Measurements from ENCODE around the gene LAMA3. TPM values are rescaled to one million over a fixed set of nuclear protein-coding genes. Genes with fewer than 3 reads are reported as not detected.

The LAMA3 gene
- total and polyA plus RNA-seq, 9 donors, result 2.3 to 8.7 (median 3.6) TPM

GRCh38 chr18:23929362-23929930 is 240.2 kb downstream of the LAMA3 start:
- Histone ChIP-seq H3K9me3 (replicated peaks; ENCODE audit: control insufficient read depth, low read depth, low read length) (no peaks in the 10 kb centered on the region), H3K36me3 (ENCODE audit: control insufficient read depth, insufficient read depth, low read length) (no peaks in the 10 kb centered on the region), H3K4me3 (ENCODE audit: low read length) (no peak overlapping the region), H3K27me3 (ENCODE audit: control insufficient read depth, insufficient read depth, low read length) (no peaks in the 10 kb centered on the region), H3K4me1 (ENCODE audit: control insufficient read depth, insufficient read depth, low read length) (no peaks in the 10 kb centered on the region), H3K27ac (ENCODE audit: low read length) (no peak overlapping the region)
- WGBS (ENCODE audit: insufficient coverage), result 80% methylated on average over 1 of the region's 5 CpGs
- DNase-seq, result no peak

- Histone ChIP-seq H3K36me3 (ENCODE audit: control insufficient read depth, insufficient read depth, low read length) (no peaks in the 10 kb centered on the region), H3K27ac (ENCODE audit: low read length) (no peak overlapping the region), H3K4me3 (ENCODE audit: low read length) (no peak overlapping the region), H3K9me3 (replicated peaks; ENCODE audit: control insufficient read depth, low read depth, low read length) (no peaks in the 10 kb centered on the region), H3K27me3 (ENCODE audit: control insufficient read depth, insufficient read depth, low read length) (no peaks in the 10 kb centered on the region), H3K4me1 (ENCODE audit: control insufficient read depth, insufficient read depth, low read length) (no peaks in the 10 kb centered on the region)
- no CpG with 5 or more reads among the region's 1 CpG for WGBS (ENCODE audit: insufficient coverage)
- no peak for DNase-seq
Observed at GRCh38 chr18:23930002-23930401, 240.7 kb downstream of the LAMA3 start.

GRCh38 chr18:23932385-23933067 is 243.3 kb downstream of the LAMA3 start:
- H3K27me3 ChIP-seq (ENCODE audit: control insufficient read depth, insufficient read depth, low read length), result no peaks in the 10 kb centered on the region
- H3K27ac ChIP-seq (ENCODE audit: low read length), result no peak overlapping the region
- H3K4me1 ChIP-seq (ENCODE audit: control insufficient read depth, insufficient read depth, low read length), result no peaks in the 10 kb centered on the region
- H3K9me3 ChIP-seq (replicated peaks; ENCODE audit: control insufficient read depth, low read depth, low read length), result no peaks in the 10 kb centered on the region
- WGBS (ENCODE audit: insufficient coverage), result 88% methylated on average over 1 of the region's 8 CpGs
- DNase-seq, result no peak
- no peaks in the 10 kb centered on the region for H3K36me3 ChIP-seq (ENCODE audit: control insufficient read depth, insufficient read depth, low read length)
- no peak overlapping the region for H3K4me3 ChIP-seq (ENCODE audit: low read length)

- Histone ChIP-seq H3K36me3 (ENCODE audit: control insufficient read depth, insufficient read depth, low read length) (no peaks in the 10 kb centered on the region), H3K9me3 (replicated peaks; ENCODE audit: control insufficient read depth, low read depth, low read length) (no peaks in the 10 kb centered on the region), H3K4me1 (ENCODE audit: control insufficient read depth, insufficient read depth, low read length) (no peaks in the 10 kb centered on the region), H3K27me3 (ENCODE audit: control insufficient read depth, insufficient read depth, low read length) (no peaks in the 10 kb centered on the region), H3K4me3 (ENCODE audit: low read length) (no peak overlapping the region), H3K27ac (ENCODE audit: low read length) (no peak overlapping the region)
- DNase-seq, result no peak
- 100% methylated on average over 1 of the region's 1 CpG for WGBS (ENCODE audit: insufficient coverage)
Observed at GRCh38 chr18:23933407-23933806, 244.2 kb downstream of the LAMA3 start.

- H3K9me3 ChIP-seq (replicated peaks; ENCODE audit: control insufficient read depth, low read depth, low read length), result no peaks in the 10 kb centered on the region
- H3K36me3 ChIP-seq (ENCODE audit: control insufficient read depth, insufficient read depth, low read length), result no peaks in the 10 kb centered on the region
- H3K27ac ChIP-seq (ENCODE audit: low read length), result no peak overlapping the region
- no peaks in the 10 kb centered on the region for H3K4me1 ChIP-seq (ENCODE audit: control insufficient read depth, insufficient read depth, low read length)
- no peaks in the 10 kb centered on the region for H3K27me3 ChIP-seq (ENCODE audit: control insufficient read depth, insufficient read depth, low read length)
- no peak for DNase-seq
- H3K4me3 ChIP-seq (ENCODE audit: low read length), result no peak overlapping the region
- WGBS (ENCODE audit: insufficient coverage), result 75% methylated on average over 1 of the region's 3 CpGs
Observed at GRCh38 chr18:23934252-23934651, 245.0 kb downstream of the LAMA3 start.

- Histone ChIP-seq H3K9me3 (replicated peaks; ENCODE audit: control insufficient read depth, low read depth, low read length) (no peaks in the 10 kb centered on the region), H3K4me1 (ENCODE audit: control insufficient read depth, insufficient read depth, low read length) (no peaks in the 10 kb centered on the region), H3K27me3 (ENCODE audit: control insufficient read depth, insufficient read depth, low read length) (no peaks in the 10 kb centered on the region), H3K36me3 (ENCODE audit: control insufficient read depth, insufficient read depth, low read length) (no peaks in the 10 kb centered on the region), H3K4me3 (ENCODE audit: low read length) (no peak overlapping the region), H3K27ac (ENCODE audit: low read length) (no peak overlapping the region)
- no peak for DNase-seq
Observed at GRCh38 chr18:23934863-23935262, 245.6 kb downstream of the LAMA3 start.

- Histone ChIP-seq H3K4me1 (ENCODE audit: control insufficient read depth, insufficient read depth, low read length) (no peaks in the 10 kb centered on the region), H3K27me3 (ENCODE audit: control insufficient read depth, insufficient read depth, low read length) (no peaks in the 10 kb centered on the region), H3K36me3 (ENCODE audit: control insufficient read depth, insufficient read depth, low read length) (no peaks in the 10 kb centered on the region), H3K27ac (ENCODE audit: low read length) (no peak overlapping the region), H3K4me3 (ENCODE audit: low read length) (no peak overlapping the region), H3K9me3 (replicated peaks; ENCODE audit: control insufficient read depth, low read depth, low read length) (no peaks in the 10 kb centered on the region)
- no peak for DNase-seq
- whole genome bisulfite sequencing (ENCODE audit: insufficient coverage), result no CpG with 5 or more reads among the region's 2 CpGs
Observed at GRCh38 chr18:23935804-23936203, 246.6 kb downstream of the LAMA3 start.

GRCh38 chr18:23936381-23936958 is 247.2 kb downstream of the LAMA3 start:
- H3K4me1 ChIP-seq (ENCODE audit: control insufficient read depth, insufficient read depth, low read length), result no peaks in the 10 kb centered on the region

GRCh38 chr18:23938043-23938756 is 248.9 kb downstream of the LAMA3 start:
- Histone ChIP-seq H3K27me3 (ENCODE audit: control insufficient read depth, insufficient read depth, low read length) (no peaks in the 10 kb centered on the region), H3K27ac (ENCODE audit: low read length) (no peak overlapping the region), H3K4me3 (ENCODE audit: low read length) (no peak overlapping the region), H3K4me1 (ENCODE audit: control insufficient read depth, insufficient read depth, low read length) (no peaks in the 10 kb centered on the region), H3K36me3 (ENCODE audit: control insufficient read depth, insufficient read depth, low read length) (no peaks in the 10 kb centered on the region), H3K9me3 (replicated peaks; ENCODE audit: control insufficient read depth, low read depth, low read length) (no peaks in the 10 kb centered on the region)
- WGBS (ENCODE audit: insufficient coverage), result 76% methylated on average over 4 of the region's 11 CpGs
- no peak for DNase-seq

More at GRCh38 chr18:23936381-23936958, 247.2 kb downstream of the LAMA3 start:
- no peak overlapping the region for H3K27ac ChIP-seq (ENCODE audit: low read length)
- WGBS (ENCODE audit: insufficient coverage), result 83% methylated on average over 1 of the region's 6 CpGs
- no peaks in the 10 kb centered on the region for H3K36me3 ChIP-seq (ENCODE audit: control insufficient read depth, insufficient read depth, low read length)
- H3K4me3 ChIP-seq (ENCODE audit: low read length), result no peak overlapping the region
- H3K9me3 ChIP-seq (replicated peaks; ENCODE audit: control insufficient read depth, low read depth, low read length), result no peaks in the 10 kb centered on the region
- no peaks in the 10 kb centered on the region for H3K27me3 ChIP-seq (ENCODE audit: control insufficient read depth, insufficient read depth, low read length)
- DNase-seq, result no peak

- Histone ChIP-seq H3K9me3 (replicated peaks; ENCODE audit: control insufficient read depth, low read depth, low read length) (no peaks in the 10 kb centered on the region), H3K4me1 (ENCODE audit: control insufficient read depth, insufficient read depth, low read length) (no peaks in the 10 kb centered on the region), H3K36me3 (ENCODE audit: control insufficient read depth, insufficient read depth, low read length) (no peaks in the 10 kb centered on the region), H3K27me3 (ENCODE audit: control insufficient read depth, insufficient read depth, low read length) (no peaks in the 10 kb centered on the region), H3K27ac (ENCODE audit: low read length) (no peak overlapping the region), H3K4me3 (ENCODE audit: low read length) (no peak overlapping the region)
- WGBS (ENCODE audit: insufficient coverage), result 100% methylated on average over 1 of the region's 5 CpGs
- no peak for DNase-seq
Observed at GRCh38 chr18:23938901-23939341, 249.7 kb downstream of the LAMA3 start.
